H1 (cell line): Measurements from ENCODE around the gene ACOT7. TPM values are rescaled to one million over a fixed set of nuclear protein-coding genes. Genes with fewer than 3 reads are reported as not detected.

Experiments used
- CBX5 ChIP-seq: fragments of 300-800, 300-1000 bp; sonication (generic); IDR thresholded peaks from 2 replicates; pipeline ENCODE4 v1.7.1; 2016; ENCODE audit warnings: antibody characterized with exemption, low read length, low read depth
- CTCF ChIP-seq, 3 experiments: IDR thresholded peaks; 1 replicate in 2 of 3; 2 replicates in 1 of 3; pipeline versions ENCODE4 v1.5.1 to v1.6.1; 2011; ENCODE audit warnings: low read length in 3 of 3, mild to moderate bottlenecking in 3 of 3, inconsistent platforms in 2 of 3, low read depth in 1 of 3, moderate library complexity in 1 of 3; ENCODE audit not compliant: insufficient read depth in 1 of 3; ENCODE audit errors: control extremely low read depth in 1 of 3
- GTF2F1 ChIP-seq: IDR thresholded peaks from 2 replicates; pipeline ENCODE4 v1.6.1; 2012; ENCODE audit warnings: low read depth, low read length, improper control_type of control experiment, borderline replicate concordance
- SAP30 ChIP-seq: fragments of 300-600 bp; sonication (generic); IDR thresholded peaks from 2 replicates; pipeline ENCODE4 v1.7.1; 2012; ENCODE audit warnings: low read length, moderate library complexity, mild to moderate bottlenecking, inconsistent platforms; ENCODE audit not compliant: insufficient read depth, insufficient replicate concordance
- SP4 ChIP-seq: IDR thresholded peaks from 2 replicates; pipeline ENCODE4 v1.6.1; 2012; ENCODE audit warnings: low read length, inconsistent platforms
- TBP ChIP-seq: IDR thresholded peaks from 2 replicates; pipeline ENCODE4 v1.6.1; 2011; ENCODE audit warnings: low read depth, low read length, improper control_type of control experiment
- TCF12 ChIP-seq: IDR thresholded peaks from 2 replicates; pipeline ENCODE4 v1.6.1; 2011; ENCODE audit warnings: low read depth, mild to moderate bottlenecking, low read length
- YY1 ChIP-seq: IDR thresholded peaks from 2 replicates; pipeline ENCODE4 v1.6.1; 2011; ENCODE audit warnings: low read depth, mild to moderate bottlenecking, low read length
- polyA plus RNA-seq, 7 experiments: library from polyadenylated mRNA; depleted of rRNA in 3 of 7; stranded (reverse) in 5 of 7; unstranded in 2 of 7; fragments of >200 nt in 5 of 7; fragments of 200-250 nt in 2 of 7; gene quantifications; 1 replicate in 5 of 7; 2 replicates in 1 of 7; 4 replicates in 1 of 7; pipeline versions ENCODE4 v1.2.1 to v1.2.3, GENCODE V29; 2011 to 2013; ENCODE audit warnings: missing spikeins in 2 of 7, mixed read lengths in 2 of 7
- total RNA-seq: library from RNA; stranded (reverse); fragmentation: NEBNext Ultra II Directional; extraction: Animal tissue kit (Norgen Biotek cat#: 25700); gene quantifications from 2 replicates; pipeline ENCODE4 v1.2.1, GENCODE V29; 2021
- TF ChIP-seq, protein P1 (sequence below): fragments of 300-600 bp; sonication (generic); IDR thresholded peaks from 2 replicates; pipeline ENCODE4 v1.7.1; 2012; ENCODE audit warnings: low read length, moderate library complexity, mild to moderate bottlenecking, inconsistent platforms; ENCODE audit not compliant: insufficient replicate concordance

ACOT7 gene
- total and polyA plus RNA-seq, 2 of the 8 experiments (the other 6 are each of a cell fraction or from before 2014, with no cell fraction given) = 151 to 214 TPM

DNA sequence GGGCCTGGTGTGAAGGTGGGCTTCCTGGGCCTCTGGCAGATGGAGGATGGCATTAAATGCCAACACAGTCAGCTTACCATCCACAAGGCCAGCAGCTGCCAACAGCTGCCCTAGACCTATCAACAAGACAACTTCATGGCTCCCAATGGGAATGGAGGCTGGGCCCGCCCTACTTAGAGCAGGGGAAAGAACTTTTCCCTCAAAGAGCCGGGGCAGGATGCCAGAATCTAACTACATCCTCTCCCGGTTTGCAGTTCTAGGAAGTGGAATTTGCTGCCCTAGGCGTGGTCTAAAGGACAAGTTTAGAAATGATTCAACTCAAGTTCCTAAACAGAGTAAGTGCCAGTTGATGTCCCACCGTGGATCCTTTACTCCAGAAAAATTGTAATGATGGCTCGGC, 170.9 kb downstream of the ACOT7 start (continued):
- TF ChIP-seq, protein P1, sequence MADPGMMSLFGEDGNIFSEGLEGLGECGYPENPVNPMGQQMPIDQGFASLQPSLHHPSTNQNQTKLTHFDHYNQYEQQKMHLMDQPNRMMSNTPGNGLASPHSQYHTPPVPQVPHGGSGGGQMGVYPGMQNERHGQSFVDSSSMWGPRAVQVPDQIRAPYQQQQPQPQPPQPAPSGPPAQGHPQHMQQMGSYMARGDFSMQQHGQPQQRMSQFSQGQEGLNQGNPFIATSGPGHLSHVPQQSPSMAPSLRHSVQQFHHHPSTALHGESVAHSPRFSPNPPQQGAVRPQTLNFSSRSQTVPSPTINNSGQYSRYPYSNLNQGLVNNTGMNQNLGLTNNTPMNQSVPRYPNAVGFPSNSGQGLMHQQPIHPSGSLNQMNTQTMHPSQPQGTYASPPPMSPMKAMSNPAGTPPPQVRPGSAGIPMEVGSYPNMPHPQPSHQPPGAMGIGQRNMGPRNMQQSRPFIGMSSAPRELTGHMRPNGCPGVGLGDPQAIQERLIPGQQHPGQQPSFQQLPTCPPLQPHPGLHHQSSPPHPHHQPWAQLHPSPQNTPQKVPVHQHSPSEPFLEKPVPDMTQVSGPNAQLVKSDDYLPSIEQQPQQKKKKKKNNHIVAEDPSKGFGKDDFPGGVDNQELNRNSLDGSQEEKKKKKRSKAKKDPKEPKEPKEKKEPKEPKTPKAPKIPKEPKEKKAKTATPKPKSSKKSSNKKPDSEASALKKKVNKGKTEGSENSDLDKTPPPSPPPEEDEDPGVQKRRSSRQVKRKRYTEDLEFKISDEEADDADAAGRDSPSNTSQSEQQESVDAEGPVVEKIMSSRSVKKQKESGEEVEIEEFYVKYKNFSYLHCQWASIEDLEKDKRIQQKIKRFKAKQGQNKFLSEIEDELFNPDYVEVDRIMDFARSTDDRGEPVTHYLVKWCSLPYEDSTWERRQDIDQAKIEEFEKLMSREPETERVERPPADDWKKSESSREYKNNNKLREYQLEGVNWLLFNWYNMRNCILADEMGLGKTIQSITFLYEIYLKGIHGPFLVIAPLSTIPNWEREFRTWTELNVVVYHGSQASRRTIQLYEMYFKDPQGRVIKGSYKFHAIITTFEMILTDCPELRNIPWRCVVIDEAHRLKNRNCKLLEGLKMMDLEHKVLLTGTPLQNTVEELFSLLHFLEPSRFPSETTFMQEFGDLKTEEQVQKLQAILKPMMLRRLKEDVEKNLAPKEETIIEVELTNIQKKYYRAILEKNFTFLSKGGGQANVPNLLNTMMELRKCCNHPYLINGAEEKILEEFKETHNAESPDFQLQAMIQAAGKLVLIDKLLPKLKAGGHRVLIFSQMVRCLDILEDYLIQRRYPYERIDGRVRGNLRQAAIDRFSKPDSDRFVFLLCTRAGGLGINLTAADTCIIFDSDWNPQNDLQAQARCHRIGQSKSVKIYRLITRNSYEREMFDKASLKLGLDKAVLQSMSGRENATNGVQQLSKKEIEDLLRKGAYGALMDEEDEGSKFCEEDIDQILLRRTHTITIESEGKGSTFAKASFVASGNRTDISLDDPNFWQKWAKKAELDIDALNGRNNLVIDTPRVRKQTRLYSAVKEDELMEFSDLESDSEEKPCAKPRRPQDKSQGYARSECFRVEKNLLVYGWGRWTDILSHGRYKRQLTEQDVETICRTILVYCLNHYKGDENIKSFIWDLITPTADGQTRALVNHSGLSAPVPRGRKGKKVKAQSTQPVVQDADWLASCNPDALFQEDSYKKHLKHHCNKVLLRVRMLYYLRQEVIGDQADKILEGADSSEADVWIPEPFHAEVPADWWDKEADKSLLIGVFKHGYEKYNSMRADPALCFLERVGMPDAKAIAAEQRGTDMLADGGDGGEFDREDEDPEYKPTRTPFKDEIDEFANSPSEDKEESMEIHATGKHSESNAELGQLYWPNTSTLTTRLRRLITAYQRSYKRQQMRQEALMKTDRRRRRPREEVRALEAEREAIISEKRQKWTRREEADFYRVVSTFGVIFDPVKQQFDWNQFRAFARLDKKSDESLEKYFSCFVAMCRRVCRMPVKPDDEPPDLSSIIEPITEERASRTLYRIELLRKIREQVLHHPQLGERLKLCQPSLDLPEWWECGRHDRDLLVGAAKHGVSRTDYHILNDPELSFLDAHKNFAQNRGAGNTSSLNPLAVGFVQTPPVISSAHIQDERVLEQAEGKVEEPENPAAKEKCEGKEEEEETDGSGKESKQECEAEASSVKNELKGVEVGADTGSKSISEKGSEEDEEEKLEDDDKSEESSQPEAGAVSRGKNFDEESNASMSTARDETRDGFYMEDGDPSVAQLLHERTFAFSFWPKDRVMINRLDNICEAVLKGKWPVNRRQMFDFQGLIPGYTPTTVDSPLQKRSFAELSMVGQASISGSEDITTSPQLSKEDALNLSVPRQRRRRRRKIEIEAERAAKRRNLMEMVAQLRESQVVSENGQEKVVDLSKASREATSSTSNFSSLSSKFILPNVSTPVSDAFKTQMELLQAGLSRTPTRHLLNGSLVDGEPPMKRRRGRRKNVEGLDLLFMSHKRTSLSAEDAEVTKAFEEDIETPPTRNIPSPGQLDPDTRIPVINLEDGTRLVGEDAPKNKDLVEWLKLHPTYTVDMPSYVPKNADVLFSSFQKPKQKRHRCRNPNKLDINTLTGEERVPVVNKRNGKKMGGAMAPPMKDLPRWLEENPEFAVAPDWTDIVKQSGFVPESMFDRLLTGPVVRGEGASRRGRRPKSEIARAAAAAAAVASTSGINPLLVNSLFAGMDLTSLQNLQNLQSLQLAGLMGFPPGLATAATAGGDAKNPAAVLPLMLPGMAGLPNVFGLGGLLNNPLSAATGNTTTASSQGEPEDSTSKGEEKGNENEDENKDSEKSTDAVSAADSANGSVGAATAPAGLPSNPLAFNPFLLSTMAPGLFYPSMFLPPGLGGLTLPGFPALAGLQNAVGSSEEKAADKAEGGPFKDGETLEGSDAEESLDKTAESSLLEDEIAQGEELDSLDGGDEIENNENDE = no peak
- TF ChIP-seq CBX5 (no peak), TBP (no peak), YY1 (no peak), CTCF (IDR thresholded peaks at IDR 0.05; ENCODE audit: control extremely low read depth in 1 of 3, insufficient read depth in 1 of 3, low read depth in 1 of 3, low read length in 3 of 3) (no peak), TCF12 (no peak), SAP30 (no peak), GTF2F1 (no peak), SP4 (no peak)
